GDM1 (cell line): ENCODE results near the gene POLN.
"Not testable (repeated sequence)": the region's sequence is repeated elsewhere in the genome, so short reads cannot be mapped to it uniquely, and the experiment has no call there.

ENCODE experiments used
- DNase-seq: peaks from one replicate; lab custom pipeline; 2025; lab: John Stamatoyannopoulos, UW

Gene POLN

DNA sequence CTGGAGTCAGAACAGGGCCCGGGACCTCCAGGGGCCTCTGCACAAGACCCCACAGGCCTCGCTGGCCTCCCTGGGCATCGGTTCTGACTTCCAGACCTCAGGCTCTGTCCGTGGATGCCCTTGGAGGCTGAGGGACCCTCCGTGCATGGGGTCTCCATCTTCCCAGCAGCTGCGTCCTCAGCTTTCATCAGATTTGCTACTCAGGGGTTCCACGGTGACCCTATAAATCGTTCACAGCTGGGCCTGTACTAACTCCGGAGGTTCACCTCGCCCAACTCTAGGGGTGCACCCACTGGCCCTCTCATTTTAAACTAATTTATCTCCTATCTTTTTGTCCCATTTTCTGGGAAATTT lies 33.1 kb upstream of the POLN start:
- DNase-seq = not testable (repeated sequence)

DNA sequence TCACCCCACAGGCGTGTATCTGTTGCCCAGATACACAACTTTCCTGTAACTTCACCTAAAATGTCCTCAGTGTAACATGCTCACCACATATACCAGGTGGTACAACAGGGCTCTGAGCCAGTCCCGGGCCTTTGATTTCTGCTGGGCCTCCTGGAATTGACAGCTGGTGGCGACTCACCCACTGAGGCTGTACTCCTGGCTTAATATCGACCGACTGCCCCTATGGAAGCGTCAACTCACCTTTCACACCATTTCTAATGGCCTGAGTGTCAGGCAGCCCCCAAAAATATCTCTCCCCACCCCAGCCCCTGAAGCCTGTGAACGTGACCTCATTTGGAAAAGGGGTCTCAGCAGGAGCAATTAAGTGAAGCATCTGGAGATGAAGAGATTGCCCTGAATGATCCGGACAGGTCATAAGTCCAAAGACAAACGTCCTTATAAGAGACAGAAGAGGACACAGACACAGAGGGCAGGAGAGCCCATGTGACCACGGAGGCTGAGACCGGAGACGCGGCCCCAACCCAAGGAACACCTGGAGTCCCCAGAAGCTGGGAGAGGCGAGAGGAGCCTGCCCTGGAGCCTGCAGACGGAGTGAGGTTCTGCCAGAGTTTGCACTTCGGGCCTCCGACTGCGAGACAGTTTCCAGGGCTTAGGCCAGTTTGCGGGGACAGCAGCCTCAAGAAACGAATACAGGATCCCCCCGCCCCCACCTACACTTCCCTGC lies 32.6 kb upstream of the POLN start:
- no peak for DNase-seq

DNA sequence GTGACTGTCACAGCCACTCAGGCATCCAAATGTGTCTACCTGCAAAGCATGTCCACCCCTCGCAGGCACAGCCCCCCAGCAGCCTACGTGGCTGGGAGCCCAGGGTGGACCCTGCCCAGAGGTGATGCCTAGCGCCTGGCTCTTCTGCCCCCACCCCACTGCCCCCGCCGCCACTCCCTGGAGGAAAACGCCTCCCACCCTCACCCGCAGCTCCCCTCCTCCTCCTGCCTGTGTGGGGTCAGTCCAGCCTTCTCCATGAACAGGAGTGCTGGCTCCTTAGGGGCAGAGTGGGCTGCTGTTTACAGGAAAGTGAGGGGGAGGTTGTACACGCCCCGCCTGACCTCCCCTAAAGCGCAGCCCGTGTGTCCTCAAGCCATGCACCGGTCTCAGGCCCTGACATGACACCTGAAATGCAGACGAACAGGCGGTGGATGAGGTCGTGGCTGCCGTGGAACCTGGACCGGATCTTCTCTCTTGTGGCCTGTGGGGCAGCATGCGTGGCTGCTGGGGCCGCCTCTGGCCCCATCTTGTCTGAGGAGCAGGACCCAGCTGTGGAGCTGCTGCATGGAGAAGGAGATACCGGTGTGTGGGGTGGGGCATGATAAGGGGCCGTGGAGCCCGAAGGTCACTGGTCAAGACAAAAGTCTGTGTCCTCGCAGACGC lies 31.9 kb upstream of the POLN start:
- DNase-seq = no peak

DNA sequence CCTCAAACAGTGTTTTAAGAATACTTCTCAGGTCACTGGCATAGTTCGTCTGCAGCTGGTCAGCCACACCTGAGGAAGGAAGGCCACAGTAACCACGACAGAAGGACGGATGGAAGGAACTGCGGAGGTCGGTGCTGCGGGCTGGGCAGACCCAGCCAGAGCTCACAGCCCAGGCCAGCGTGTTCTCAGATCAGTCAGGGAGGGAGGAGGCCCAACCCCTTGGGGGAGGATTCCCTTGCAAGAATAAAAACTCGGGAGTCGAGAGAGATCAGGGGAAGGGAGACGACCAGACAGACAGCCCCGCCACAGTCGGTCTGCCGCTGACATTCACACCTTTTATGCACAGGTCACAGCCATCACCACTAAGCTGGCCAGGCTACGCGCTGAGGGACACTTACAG lies 31.3 kb upstream of the POLN start:
- no peak for DNase-seq

DNA sequence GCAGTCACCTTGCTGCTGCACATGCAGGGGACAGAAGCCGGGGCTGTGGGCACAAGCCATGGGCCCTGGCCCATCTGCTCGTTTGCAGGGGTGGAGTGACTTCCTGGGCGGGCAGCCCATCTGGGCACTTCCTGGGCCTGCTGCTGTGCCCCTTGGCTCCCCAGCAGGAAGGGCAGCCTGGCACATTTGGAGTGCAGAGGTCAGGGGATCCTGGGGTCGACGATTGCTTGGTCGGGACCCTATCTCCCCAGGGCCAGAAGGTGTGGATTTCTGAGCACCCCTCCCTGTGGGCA lies 30.9 kb upstream of the POLN start:
- DNase-seq = no peak

DNA sequence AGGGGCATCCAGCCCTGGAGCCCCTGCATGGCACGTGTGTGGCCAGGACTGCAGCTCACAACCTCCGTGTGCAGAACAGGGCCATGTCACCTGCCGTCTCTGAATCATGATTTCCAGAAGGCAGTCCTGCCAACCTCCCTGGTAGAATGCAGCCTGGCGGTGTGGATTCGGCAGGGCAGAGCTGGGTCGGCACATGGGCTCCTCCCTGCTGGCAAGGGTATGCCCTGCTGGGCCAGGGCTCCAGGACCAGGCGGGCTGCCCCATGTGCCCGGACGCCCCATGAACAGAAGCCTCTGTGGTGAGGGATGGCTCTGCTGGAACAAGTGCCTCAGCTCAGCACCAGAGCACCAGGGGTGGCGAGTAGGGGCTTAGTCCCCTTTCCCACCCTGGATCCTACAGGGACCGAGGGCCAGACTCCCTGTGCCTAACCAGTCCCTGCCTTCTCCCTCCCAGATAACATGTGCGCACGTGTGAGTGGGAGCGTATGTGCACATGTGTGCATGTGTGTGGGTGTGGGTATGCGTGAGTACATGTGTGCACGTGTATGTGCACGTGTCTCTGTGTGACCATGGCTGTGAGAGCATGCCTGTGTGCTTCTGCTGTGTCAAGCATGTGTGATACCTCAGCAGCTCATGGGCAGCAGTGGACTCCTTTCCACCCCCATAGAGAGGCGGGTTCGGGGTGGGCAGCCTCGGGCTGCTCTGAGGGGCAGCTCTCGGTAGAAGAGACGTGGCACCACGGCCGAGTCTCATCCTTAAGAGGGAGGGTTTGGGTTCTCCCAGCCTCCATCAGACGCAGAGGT lies 30.3 kb upstream of the POLN start:
- no peak for DNase-seq

DNA sequence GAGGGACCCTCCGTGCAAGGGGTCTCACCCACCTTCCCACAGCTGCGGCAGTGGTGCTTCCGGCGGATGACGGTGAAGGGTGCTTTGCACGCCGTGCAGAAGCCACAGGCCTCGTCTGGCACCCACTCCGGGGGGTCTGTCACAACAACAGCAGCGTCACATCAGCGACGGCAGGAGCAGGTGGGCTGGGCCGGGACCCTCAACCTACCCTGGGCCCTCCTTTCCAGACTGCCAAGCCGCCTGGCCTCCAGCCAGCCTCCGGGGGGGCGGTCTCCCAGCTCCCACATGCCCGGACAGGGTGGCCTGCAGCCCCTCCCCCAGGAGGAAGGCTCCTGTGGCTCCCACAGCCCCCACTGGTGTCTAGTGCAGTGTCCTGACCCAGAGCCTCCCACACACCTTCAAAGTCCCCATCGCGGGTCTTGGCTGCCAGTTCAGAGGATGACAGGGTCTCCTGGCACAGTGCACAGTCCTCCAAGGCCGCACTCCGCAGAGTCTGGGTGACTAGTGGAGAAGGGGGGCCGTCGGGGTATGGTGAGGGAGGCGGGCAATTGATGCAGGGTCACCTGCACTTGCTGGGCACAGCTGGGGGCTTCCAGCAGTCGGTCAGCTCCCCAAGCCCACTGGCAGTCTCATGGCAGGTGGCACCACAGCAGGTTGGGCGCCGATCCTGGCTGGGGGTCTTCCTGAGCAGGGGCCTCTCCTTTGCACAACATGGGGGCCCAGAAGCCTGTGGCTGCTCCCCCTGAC lies 29.5 kb upstream of the POLN start:
- DNase-seq = no peak

DNA sequence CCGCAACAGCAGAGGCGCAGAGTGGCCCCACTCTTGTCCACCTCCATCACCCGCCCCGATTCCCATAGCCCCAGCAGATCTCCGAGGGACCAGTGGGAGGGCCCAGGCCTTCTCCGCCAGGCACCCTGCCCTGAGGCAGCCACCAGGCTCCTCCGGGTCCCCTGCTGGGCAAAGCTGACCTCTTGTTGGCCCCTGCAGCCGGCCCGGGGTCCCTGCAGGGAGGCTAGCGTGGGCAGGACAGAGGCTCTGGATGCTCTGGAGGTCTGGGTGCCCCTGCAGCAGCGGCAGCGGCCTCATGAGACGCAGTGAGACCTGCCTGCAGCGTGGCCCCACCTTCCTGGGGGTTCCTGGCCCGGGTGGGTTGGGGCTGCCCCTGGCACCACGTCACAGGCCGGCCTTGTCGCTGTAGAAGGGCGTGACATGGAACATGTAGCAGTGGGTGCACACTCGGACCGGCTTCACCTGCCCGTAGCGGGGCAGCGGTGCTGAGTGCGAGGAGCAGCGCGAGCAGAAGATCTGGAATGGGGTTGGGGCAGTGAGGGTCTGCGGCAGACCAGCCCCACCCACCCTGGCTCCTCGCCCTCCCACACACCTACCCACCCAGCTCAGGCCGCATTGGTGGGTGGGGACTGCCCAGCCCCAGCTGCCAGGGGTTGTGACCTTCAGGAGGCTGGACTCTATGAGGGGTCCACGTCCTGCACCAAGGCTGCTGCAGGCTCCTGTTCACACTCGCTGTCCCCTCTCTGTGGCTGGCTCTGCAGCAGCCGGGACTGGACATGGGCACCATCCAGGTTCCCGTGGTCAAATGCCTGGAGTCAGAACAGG lies 28.6 kb upstream of the POLN start:
- DNase-seq = no peak

DNA sequence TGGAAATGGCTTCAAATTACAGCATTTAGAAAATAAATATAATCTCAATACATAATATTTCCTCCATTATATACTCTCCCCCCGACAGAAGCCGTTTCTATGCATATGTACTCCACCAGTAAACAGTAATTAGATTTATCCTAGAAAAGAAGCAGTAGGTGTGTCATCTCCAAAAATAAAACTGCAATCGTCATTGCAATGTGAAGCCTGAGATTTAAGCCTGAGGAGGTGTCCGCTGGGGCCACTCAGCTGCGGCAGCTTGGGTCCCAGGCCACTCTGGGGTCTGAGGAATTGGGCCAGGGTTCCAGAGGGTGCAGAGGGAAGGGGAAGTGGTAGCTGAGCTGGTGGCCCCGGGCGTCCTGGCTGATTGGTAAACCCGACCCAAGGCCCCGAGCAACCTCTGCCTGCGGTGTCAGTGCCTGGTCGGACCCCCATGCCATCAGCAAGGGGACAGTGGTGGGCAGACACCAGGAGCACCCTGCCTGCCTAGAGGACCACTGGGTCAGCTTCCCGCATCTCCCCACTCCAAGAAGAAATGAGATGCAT lies 27.8 kb upstream of the POLN start:
- DNase-seq = no peak

DNA sequence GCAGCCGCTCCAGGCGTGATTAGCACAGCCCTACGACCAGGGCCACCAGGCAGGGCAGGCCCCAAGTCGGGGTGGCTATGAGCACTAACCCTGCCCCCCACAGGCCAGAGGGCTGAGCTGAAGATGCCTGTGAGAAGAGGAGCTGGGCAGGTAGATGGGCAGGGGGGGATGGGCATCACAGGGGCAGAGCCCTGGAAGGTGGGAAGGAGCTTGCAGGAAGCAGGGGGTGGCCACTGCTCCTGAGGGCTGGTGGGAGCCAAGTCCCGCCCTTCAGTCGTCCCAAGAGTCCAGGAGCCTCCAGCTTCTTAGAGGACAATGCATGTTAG lies 27.2 kb upstream of the POLN start:
- DNase-seq = no peak

DNA sequence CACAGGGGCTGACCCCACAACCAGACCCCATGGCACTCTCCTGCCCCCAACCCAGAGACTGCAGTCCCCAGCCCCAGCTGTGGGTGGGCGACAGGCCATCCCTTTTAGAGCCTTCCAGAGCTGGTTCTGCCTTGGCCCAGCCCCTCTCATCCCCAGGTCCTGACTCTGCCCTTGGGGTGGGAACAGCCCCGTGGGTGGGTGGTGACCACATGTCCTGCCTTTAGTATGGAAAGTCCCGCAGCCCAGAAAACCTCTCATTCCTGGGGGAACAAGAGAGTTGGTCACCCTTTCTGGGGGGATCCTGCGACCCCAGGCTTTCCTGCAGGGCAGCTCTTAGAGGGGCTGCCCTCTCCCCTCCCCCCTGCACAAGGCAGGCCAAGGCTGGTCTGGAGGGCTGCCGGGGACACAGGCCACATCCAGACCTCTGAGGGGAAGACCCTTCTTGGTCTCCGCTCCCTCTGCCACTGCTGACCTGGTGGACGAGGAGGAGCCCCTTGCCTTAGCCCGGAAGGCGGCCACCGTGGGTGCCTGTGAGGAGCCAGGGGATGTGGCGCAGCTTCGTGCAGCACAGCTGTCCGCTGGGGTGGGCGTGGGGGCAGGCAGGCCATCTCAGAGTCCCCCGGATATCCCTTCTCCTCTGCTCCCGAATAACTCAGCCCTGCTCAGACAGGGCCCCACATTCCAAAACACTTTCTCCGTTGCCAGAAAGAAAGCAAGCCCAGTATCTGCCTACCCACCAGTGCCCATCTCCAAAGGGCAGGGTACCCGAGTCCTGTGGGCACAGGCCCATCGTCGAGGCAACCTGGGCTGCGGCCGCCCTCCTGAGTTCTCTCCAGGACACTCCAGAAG lies 26.7 kb upstream of the POLN start:
- no peak for DNase-seq

DNA sequence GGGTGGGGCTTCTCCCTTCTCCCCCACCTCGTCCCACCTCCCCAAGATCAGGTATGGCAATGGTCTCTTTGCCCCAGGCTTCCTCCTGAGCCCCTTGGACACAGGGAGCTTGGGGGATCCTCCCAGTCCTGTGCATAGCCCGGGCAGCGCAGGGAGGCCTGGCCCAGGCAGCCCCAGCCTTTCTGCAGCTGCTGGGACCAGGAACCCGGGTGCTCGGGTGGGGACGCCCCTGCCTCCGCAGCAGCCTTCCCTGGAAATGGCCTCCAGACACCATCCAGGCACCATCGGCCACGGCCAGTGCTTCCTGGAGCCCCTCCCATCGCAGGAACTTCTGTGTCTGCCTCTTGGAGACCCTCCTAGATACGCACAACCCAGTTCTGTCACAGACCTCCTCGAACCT lies 25.9 kb upstream of the POLN start:
- no peak for DNase-seq

DNA sequence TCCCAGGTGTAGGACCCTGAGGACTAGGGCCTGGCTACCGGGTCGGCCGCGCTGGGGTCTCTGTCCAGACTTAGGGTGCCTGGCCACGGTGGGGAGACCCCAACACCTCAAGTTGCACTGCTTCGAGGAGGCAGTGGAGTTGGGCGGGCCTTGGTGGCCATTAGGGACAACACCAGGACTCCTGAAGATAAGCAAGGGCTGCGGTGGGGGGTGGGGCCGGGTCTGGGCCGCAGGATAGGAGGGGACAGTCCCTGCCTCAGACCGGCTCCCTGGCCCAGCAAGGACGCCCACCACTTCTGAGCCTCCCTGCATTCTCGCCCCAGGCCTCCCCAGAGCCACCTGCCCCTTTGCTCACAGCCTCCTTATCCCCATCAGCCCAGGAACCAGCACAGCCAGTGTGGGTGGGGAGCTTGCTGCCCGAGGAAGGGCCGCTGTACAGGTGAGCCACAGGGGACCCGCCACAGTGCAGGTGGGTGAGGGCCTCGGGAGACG lies 25.4 kb upstream of the POLN start:
- DNase-seq = no peak

DNA sequence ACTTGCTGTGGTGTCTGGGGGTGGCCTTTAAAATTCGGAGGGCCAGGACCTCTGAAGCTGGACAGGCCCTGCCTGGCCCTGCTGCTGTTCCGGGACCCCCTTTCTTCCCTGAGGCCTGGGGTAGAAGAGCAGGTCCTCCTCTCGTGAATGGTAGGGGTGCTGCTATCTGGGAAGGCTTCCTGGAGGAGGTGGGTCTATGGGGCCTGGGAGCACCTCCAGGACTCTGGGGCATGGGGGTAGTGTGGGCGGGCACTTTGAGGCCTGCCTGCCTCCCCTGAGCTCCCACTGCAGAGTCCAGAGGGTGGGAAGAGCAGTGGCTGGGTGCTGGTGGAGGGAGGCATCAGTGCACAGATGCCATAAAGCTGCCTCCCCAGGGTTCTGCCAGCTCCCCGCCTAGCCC lies 24.9 kb upstream of the POLN start:
- DNase-seq = no peak

DNA sequence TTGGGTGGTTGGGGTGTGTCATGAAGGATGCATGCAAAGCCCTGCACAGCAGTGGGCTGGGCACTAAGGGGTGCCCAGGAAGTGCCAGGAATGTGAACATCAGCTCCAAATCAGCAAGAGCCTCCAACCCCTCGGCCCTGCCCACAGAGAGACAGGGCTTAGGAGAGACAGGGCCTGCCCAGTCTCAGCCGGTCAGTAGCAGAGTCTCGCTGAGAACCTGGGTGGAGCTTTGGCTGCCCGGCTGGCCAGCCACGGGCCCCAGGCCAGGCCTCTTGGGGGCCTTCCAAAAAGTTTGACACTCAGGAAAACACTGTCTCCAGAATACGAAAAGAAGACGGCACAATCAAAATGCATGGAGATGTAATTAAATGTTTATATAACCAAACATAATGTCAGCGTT lies 24.3 kb upstream of the POLN start:
- no peak for DNase-seq

DNA sequence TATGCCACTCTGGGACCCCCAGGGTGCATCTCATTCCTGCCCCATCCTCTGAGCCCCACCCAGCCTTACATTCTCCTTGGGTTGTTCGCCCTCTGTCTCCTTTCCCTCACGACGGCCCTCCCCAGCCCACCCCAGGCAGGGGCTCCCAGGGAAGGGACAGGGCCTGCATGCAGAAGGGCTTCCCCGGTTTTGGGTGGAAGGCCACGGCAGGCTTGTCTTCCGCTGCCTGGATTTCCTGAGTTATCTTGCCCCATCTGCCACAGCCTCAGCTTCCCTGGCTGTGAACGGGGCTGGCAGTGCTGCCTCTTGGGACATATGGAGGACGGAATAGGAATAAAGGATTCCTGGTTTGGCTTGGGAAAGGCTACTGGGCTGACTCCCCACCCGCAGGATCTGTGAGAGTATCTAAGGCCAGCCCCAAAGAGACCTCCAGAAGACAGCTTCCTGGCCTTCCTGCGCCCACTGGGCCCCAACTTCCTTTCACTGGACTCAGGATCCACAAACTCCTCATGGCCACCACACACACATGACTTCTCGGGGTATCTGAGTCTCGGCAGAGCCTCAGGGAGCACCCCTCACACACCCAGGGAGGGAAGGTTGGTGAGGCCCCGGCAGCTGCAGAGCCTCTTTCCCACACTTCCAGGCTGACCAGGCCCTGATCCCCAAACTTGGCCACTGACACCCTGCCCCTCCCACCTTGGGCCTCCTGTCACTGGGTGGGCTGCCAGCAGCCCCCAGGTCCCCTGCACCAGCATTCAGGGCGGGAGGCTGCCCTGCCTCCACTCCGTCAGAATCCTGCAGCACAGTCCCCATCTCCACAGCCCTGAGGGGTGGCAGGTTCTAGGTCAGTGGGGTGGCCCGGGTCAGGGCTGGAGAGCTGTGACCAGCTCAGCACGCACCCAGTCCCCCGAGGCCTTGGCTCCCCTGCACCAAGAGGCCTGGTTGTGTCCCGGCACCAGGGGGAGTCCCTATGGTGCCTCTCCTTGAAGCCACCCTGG lies 23.5 kb upstream of the POLN start:
- DNase-seq = no peak

DNA sequence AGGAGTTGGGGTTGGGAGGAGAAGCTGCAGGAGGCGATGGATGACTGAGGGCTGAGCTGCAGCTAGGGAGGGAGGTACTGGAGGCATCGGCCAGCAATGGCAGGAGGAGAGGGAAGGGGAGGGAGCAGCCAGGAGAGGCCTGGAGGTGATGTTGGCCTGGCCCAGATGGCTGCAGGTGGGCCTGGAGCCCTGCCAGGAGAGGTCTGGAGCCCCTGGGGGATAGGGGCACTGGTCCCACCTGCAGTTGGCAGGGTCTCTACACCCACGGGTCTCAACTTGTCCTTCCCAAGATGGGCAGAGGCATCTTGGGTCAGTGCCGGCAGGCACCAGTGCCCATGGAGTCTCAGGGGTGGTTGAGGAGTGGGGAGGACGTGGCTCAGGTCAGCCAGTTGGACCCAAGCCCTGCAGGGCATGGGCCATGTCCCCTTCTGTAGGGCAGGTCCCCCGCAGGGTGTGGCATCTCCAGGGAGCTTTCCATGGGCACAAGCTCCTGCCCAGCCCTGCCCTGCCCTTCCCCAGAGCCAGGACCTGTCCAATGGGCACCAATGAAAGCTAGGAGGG lies 22.6 kb upstream of the POLN start:
- no peak for DNase-seq

DNA sequence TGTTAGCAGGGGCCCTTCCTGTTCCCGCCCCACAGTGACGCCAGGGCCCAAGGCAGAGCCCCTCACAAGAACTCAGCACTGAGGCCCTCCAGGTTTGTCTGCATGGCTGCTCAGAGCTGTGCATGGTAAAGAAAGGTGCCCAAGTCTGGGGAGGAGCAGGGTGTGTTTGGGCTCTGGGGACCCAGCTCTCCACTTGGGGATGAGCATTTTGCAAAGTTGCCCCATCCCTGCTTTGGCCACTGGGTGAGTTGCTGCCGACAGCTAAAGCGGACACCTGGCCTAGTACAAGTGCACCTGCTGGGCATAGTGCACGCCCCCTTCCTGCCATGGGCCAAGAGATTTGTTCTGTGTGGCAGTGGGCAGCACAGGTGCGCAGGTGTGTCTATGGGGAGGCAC lies 22.0 kb upstream of the POLN start:
- DNase-seq = no peak

DNA sequence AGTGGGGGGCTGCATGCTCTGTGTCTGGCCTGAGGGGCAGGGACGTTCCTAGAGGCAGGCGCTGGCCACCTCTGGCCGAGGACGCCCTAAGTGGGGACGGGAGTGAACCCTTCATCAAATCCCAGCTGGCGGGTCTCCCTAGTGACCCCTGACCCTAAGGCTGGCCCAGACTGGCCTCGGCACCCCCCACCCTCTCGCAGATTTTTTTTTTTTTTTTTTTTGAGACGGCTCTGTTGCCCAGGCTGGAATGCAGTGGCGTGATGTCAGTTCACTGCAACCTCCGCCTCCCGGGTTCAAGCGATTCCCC lies 21.0 kb upstream of the POLN start:
- no peak for DNase-seq
